Calu3 (cell line): Measurements from ENCODE around the gene VWA2. TPM values are rescaled to one million over a fixed set of nuclear protein-coding genes. Genes with fewer than 3 reads are reported as not detected.

Experiments used
- BruUV-seq: library from RNA; stranded (reverse); fragments of 400-500 nt; replicated peaks from 2 replicates; lab custom pipeline; 2021; lab: Mats Ljungman, UMichigan
- CTCF ChIA-PET: fragments of 300-600 bp; sonication (Branson Sonifier 250); formaldehyde crosslinking; loops from one replicate; lab custom pipeline; 2022; ENCODE audit warnings: antibody characterized with exemption; lab: Charles Lee
- DNase-seq: peaks from one replicate; pipeline ENCODE4 v3.0.0; 2022
- H3K27ac Mint-ChIP-seq: one replicate; pipeline ENCODE4 v1.8.0; 2022; ENCODE audit warnings: mixed read lengths; ENCODE audit not compliant: unreplicated experiment
- H3K27me3 Mint-ChIP-seq: one replicate; pipeline ENCODE4 v1.8.0; 2022; ENCODE audit warnings: mixed read lengths; ENCODE audit not compliant: unreplicated experiment
- H3K36me3 Mint-ChIP-seq: one replicate; pipeline ENCODE4 v1.8.0; 2022; ENCODE audit warnings: mild to moderate bottlenecking, moderate library complexity, mixed read lengths; ENCODE audit not compliant: insufficient read depth, unreplicated experiment
- H3K4me1 Mint-ChIP-seq: one replicate; pipeline ENCODE4 v1.8.0; 2022; ENCODE audit warnings: mild to moderate bottlenecking, low read depth, mixed read lengths; ENCODE audit not compliant: unreplicated experiment
- H3K4me3 Mint-ChIP-seq: one replicate; pipeline ENCODE4 v1.8.0; 2022; ENCODE audit warnings: mild to moderate bottlenecking, low read depth, moderate library complexity, mixed read lengths; ENCODE audit not compliant: unreplicated experiment
- H3K9me3 Mint-ChIP-seq: one replicate; pipeline ENCODE4 v1.8.0; 2022; ENCODE audit warnings: low read depth, mixed read lengths; ENCODE audit not compliant: unreplicated experiment
- CTCF ChIP-seq: fragments of 200-600 bp; IDR thresholded peaks from one replicate; pipeline ENCODE4 v1.8.0; 2022; ENCODE audit warnings: antibody characterized with exemption; ENCODE audit not compliant: unreplicated experiment
- intact Hi-C: fragments of 100-400 bp; cut with micrococcal nuclease; formaldehyde crosslinking; loops from one replicate; pipeline ENCODE4 v1.10.0; 2022; ENCODE audit not compliant: unreplicated experiment
- total RNA-seq: library from RNA; stranded (reverse); gene quantifications from 2 replicates; pipeline ENCODE4 v1.2.3, GENCODE V29; 2022

The VWA2 gene
- total RNA-seq, 1 experiment from 2014 or later, result 4.2 TPM

GRCh38 chr10:114212153-114212552 is 26.9 kb upstream of the VWA2 start:
- no TSS peak for BruUV-seq
- H3K36me3 Mint-ChIP-seq, result no peaks in the 10 kb centered on the region
- TF ChIP-seq CTCF, result no peak
- no peak overlapping the region for H3K4me3 Mint-ChIP-seq
- intact Hi-C loops, result no loop called here
- CTCF ChIA-PET, result no interaction called here
- no peaks in the 10 kb centered on the region for H3K9me3 Mint-ChIP-seq
- DNase-seq, result no peak
- H3K27me3 Mint-ChIP-seq, result no peaks in the 10 kb centered on the region
- H3K4me1 Mint-ChIP-seq, result no peaks in the 10 kb centered on the region
- H3K27ac Mint-ChIP-seq, result no peak overlapping the region

- CTCF ChIA-PET, result no interaction called here
- H3K36me3 Mint-ChIP-seq, result no peaks in the 10 kb centered on the region
- no TSS peak for BruUV-seq
- H3K27ac Mint-ChIP-seq, result no peak overlapping the region
- no peak for TF ChIP-seq CTCF
- no peaks in the 10 kb centered on the region for H3K9me3 Mint-ChIP-seq
- no peak overlapping the region for H3K4me3 Mint-ChIP-seq
- intact Hi-C loops, result no loop called here
- no peaks in the 10 kb centered on the region for H3K4me1 Mint-ChIP-seq
- no peaks in the 10 kb centered on the region for H3K27me3 Mint-ChIP-seq
- DNase-seq, result no peak
Observed at GRCh38 chr10:114215033-114215432, 24.0 kb upstream of the VWA2 start.

GRCh38 chr10:114220281-114220680 is 18.8 kb upstream of the VWA2 start:
- CTCF ChIA-PET, result no interaction called here
- no peak for DNase-seq
- Mint-ChIP-seq H3K4me1 (no peaks in the 10 kb centered on the region), H3K4me3 (no peak overlapping the region), H3K27ac (no peak overlapping the region), H3K36me3 (no peaks in the 10 kb centered on the region), H3K27me3 (peaks cover 9% of the 10 kb centered on the region), H3K9me3 (no peaks in the 10 kb centered on the region)
- no peak for TF ChIP-seq CTCF
- BruUV-seq, result no TSS peak
- intact Hi-C loops, result no loop called here

GRCh38 chr10:114221235-114221634 is 17.8 kb upstream of the VWA2 start:
- H3K4me3 Mint-ChIP-seq, result no peak overlapping the region

More at GRCh38 chr10:114221235-114221634, 17.8 kb upstream of the VWA2 start:
- Mint-ChIP-seq H3K9me3 (no peaks in the 10 kb centered on the region), H3K36me3 (no peaks in the 10 kb centered on the region), H3K27me3 (peaks cover 9% of the 10 kb centered on the region), H3K27ac (no peak overlapping the region), H3K4me1 (no peaks in the 10 kb centered on the region)
- intact Hi-C loops, result no loop called here
- CTCF ChIA-PET, result no interaction called here
- no peak for DNase-seq
- TF ChIP-seq CTCF, result no peak
- BruUV-seq, result no TSS peak
